ENCODE data around the gene KCNMB1.

The KCNMB1 gene, protein sequence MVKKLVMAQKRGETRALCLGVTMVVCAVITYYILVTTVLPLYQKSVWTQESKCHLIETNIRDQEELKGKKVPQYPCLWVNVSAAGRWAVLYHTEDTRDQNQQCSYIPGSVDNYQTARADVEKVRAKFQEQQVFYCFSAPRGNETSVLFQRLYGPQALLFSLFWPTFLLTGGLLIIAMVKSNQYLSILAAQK

DNA sequence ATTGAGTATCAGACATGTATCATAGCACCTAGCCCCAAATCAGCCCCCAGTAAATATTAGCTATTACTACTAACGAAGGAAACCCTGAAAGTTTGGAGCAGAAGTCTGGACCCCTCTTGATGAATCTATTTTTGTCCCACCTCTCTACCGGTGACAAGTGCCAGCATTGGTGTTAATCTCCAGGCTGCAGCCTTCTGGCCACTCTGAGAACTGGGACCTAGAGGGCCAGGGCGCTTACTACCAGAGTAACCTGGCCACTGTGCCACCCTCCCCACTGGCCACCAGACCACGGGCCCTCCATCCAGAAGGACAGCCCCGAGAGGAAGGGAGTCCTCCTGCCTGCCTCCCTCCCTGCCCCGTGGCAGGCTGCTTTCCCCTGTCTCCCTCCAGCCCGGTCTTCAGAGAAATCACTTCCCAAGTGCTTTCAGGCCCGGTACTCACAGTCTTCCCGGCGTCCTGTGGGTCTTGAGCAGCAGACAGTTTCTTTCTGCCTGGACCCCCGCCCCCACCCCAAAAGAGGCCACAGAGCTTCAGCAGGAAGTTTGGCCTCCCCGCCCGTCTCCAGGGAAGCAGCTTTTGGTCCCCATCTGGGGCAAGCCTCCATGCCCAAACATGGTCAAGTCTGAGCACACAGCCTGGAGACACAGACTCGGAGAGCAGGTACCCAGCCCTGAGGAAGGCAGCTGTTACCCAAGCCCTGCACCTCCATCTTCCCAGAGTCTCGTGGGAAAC is at the start of gene KCNMB1:
Gene KCNMB1, minus strand, starts transcription at position 550 of the 732 bp plus-strand sequence. CDS start 3,920 bp downstream, outside the sequence.
- no peak for DNase-seq

DNA sequence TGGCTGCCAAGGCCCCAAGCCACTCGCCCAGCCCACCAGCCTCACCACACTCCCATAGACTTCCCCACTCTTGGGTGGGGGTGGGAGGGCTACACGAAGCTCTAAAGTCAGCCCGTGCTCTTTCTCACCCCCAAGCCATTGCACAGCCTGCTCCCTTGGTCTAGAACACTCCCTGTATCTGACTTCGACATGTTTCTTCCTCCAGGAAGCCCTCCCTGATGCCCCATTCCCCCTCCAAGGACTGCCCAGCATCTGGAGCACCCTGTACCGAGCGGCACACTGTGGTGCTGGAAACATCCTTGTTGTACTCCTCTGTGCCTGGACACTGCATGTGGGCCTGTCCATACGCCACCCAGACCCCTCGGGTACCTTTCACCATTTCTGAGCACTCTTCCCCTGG is 49.4 kb upstream of the KCNMB1 start:
- no peak for DNase-seq

DNA sequence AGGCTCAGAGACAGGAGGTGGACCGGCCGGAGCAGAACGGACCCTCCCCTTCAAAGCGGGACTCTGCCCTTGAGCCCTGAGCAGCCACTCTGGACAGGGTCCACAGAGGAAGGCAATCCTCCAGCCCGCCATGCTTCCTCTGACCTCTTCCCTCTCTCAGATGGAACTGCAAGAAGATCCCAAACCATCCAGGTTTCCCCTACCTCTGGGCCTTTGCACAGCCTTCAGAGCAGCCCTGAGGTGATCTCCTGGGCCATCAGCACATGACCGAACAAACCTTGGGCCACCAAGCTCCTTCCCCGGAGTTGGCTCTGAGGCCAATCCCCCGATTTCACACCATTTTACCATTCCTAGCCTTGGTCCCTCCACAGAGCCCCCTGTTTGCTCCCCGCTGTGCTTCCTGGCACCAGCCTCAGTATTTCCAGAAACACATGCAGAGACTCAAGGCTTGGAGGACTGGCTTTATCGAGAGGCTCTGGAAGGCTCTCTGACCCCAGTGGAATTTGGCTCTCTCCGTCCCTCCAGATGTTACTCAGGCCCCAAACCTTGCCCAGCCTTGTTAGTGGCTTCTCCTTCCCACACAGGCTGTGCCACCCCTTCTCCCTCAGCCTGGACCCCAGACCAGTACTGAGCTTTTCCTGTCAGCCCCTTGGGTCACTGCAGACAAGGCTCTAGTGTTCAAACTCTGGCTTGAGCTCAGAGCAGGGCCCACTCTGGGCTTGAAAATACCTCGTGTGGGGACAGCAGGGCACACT is 48.6 kb upstream of the KCNMB1 start:
- no peak for DNase-seq

DNA sequence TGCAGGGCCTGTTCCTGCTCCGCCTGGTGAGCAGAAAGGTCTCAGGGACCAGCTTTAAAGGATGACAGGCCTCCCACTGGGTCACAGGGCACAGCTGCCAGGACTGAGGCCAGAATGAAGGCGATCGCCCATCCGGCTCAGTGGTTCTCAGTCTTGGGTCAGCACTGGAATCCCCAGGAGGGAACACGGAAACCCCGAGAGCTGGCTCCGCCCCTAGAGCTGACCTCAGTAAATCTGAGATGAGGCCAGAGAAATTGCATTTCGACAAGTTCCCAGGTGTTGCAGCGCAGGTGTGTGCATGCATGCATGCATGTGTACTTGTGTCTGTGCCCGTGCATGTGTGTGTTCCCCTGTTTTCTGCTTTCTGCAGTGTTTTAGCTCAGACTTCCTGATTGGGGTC is 47.2 kb upstream of the KCNMB1 start:
- no peak for DNase-seq

DNA sequence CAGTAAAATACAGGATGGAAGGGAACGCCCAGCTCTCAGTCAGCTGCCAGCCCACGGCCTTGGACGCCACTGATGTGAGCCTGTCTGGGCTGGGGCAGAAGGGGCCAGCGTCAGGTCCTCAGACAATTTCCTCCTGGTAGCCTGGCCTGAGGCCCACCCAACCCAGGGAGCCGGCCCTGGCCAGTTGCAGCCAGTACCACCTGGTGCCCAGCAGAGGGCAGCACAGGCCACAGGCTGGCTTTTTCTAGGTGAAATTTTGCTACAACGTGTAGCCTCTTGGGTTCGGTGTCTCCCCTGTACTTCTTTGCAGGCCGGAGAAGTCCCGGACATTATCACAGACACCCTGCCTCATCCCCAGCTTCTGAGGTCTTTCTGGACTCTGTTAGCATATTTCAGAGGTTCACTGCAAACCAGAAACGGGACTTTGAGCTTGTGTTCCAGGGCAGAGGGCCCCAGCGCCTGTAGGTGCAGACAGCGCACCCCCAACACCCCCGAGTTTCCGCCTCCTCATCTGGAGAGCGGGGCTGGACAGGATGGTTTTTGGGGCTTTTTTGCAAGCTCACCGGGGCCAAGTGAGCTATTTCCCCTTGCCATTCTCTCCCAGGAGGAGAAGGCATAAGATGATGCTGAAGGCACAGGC is 45.9 kb upstream of the KCNMB1 start:
- DNase-seq, result no peak

DNA sequence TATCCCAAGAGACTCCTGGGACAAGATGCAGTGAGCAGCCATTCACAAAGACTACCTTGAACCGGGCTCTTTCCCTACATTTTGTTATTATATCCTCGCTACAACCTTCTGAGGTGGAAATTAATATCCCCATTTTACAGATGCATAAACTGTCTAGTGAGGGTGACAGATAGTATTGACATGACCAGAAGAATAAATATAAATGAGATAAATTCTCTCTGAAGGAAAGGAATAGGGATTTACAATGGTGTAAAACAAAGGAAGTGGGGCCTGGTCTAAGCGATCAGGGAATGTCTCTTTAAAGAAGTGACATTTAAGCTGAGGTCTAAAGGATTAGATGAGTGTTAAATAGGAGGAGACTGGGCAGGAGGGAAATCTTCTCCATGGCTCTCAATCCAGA is 43.5 kb upstream of the KCNMB1 start:
- DNase-seq, result no peak

DNA sequence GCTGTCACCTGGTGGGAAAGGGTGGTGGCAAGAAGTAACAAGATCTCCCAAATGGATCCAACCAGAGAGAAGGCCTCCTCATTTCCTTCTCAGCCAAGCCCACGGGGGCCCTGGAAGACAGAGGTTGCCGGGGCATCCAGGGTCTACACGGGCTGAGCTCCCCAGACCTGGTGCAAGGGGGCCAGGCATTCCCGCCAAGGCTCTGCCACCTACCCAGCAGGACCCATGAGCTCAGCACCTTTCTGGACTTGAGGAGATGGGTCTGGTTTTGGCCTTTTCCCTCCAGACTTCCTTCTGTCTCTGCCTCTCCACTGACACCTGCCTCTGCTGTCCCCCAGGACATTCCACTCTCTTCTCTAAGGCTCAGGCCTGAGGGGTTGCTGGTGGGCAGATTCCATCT is 42.4 kb upstream of the KCNMB1 start:
- no peak for DNase-seq

DNA sequence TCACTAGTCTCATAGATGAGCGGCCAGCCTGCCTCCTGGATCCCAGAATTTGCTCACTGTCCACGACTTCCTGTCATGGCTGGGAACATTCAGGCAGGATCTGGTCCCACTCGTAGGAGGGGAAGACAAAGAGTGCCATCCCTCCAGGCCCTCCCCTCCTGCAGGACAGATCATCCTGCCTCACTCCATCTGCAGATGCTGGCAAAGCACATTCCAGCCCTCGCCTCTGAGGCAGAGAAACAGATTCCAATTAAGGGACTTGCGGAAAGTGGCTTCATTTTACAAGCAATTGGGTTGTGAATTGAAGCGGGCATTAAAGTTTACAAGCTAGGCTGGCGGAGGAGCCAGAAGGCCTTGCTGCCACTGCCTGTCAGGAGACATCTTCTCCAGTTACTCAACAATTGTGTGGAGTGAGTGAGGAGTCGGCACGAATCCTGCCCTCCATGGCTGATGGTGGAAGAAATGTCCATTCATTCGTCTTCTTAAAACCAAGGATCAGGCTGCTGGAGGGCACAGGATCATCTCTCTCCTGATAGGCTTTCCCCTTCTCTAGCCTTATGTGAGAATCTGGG is 41.8 kb upstream of the KCNMB1 start:
- no peak for DNase-seq

DNA sequence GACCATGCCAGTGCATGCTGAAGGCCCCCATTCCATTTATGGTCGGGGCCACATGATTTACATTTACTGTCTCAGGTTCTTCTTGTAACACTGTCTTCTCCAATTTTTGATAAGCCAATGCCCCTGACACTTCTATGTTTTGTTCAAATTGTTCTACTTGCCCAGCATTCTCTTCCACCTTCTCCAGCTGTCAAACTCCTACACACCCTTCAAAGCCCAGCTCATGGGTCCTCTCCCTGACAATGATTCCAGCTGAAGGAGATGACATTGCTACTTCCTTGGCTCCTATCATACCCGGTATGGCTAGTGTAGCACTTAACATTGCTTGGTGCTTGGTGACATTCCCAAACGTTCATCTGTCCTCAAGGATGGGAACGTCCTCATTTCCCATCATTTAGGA is 41.1 kb upstream of the KCNMB1 start:
- no peak for DNase-seq

DNA sequence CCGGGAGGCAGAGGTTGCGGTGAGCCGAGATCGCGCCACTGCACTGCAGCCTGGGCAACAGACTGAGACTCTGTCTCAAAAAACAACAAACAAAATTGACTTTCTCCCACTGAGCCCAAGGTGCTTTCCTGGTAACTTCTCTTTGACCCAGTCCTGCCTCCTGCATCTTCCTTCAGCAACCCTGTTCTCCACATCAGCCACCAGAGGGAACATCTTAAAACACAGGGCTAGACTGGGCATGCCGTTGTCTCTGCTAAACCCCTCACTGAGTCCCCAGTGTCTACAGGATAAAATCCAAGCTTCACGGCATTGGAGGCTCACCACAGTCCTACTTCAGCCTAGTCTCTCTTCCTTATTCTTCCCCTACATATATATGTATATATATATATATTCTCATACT is 39.8 kb upstream of the KCNMB1 start:
- DNase-seq, result no peak

DNA sequence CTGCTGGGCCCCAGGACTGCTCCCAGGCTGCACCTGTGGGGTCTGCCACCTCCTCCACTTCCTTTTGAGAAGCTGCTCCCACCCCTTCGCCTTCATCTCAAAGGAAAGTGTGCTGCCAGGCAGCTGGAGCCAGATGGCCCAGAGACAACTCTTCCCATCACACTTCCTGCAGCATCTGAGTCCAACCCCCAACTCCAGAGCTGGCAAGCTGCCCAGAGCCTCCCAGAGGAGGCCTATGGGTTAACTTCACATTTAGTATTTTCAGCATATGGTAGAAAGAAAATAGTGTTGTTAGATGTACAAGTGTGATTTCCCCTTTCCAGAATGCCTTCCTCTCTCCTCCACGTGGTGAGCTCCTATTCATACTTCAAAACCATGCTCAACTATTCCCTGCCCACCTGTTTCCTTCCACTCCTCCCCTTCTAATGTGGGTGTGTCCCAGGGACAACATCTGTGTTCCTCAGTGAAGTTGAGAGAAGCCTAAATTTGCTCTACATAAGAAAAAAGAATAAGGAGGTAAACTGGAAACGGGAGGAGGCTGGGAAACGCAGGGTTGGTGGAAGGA is 38.6 kb upstream of the KCNMB1 start:
- DNase-seq, result no peak

DNA sequence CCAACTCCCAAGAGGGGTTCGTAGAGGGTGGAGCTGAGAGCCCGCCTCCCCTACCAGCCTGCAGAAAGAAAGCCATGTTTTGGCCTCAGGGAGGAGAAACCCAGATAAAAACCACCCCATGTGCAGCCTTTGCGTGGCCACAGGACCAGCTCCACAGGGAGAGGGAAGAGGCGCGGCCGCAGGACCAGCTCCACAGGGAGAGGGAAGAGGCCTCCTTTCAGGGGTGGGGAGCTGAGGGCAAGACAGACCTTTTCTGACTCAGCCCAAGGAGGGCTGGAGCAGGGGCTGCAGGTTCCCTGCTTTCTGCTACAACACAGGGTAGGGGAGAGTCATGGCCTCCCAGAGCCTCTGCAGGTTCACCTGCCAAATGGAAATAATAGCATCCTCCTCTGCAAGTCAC is 37.6 kb upstream of the KCNMB1 start:
- no peak for DNase-seq

DNA sequence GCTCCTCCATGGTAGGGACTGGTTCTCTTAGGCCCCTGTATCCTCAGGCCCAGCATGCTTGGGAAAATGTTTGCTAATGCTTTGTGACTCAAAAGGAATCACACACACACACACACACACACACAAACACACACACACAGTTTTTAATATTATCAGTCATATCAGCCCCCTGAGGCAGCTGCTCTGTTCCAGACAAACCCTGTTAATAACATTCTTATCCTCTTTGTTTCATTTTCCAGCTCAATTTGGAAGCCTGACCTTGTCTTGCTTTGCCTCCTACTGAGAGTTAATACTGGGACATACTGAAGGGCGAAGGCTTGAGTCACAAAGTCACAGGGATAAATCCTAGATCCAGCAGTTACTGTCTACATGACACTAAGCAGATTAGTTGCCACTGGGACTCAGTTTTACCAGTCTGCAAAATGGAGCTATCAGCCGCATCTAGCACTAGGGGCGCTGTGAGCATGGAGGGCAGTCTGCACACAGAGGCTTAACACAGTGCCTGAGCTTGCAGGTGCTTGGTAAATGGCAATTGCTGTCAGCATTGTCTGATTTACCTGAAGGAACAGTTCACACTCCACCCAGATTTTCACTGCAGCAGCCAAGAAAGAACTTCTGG is 37.1 kb upstream of the KCNMB1 start:
- no peak for DNase-seq

DNA sequence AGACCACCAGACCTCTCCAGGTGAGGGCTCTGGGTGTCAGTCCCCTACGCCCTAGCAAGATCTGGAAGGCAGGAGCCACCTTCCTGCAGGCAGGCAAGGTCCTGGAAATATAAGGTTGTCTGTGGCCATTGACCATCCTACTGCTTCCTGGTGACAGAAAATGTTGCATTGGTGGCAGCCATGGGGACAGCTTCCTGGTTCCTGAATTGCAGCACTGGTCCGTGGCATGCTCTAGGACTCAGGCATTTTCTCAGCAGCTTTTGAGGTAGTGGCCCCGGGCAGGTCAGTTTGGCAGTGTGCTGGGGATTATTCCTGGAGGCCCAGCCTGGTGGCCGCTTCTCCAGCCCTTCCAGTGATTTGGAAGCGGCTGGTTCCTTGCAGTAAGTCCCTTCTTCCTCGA is 36.6 kb upstream of the KCNMB1 start:
- no peak for DNase-seq

DNA sequence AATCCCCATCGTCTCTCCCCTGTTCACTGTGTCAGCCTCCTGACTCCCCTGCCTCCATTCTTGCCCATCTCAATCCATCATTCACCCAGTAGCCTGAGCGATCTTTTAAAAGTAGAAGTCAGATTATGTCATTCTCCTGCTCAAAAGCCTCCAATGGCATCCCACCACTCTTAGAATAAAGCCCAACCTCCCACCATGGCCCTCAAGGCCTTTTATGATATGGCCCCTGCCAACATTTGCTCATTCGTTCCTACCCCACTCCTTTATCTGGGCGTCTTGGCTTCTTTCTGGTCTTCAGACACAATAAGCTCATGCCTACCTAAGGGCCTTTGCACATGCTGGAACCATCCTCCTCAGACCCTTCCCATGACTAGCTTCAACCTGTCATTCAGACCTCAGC is 35.5 kb upstream of the KCNMB1 start:
- no peak for DNase-seq

DNA sequence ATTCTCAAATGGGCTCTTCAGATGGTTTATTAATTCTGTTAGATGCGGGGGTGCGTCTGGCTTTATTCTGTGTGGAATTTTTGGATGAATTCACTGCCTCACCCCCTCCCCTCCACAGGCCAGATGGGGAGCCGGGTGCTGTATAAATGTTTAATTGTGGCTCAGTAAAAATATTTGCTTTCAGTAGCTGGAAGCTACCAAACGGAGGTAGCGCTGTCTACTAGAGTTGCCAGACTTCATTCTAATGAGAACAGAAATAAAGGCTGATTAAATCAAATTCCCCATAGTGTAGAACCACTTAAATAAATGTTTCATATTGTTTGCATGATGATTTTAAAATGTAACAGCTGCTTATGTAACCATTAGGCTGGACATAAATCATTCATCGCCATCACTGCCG is 34.5 kb upstream of the KCNMB1 start:
- no peak for DNase-seq

DNA sequence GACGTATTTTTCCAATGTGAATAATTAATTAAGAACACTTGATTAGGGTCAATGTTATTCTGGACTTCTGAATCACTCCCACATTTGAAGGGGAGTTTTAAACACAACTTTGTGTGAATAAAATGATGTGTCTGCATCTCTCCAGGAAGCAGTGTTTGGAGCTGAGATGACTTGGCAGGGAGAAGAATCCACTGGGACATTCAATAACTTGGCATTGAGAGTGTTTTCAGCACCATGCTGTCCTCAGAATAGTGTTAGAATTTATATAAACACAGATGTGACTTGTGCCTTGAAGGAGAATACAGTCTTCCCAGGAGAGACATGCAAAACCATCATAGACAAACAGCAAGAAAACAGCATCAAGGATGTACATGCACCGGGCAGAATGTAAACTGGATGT is 32.7 kb upstream of the KCNMB1 start:
- no peak for DNase-seq

DNA sequence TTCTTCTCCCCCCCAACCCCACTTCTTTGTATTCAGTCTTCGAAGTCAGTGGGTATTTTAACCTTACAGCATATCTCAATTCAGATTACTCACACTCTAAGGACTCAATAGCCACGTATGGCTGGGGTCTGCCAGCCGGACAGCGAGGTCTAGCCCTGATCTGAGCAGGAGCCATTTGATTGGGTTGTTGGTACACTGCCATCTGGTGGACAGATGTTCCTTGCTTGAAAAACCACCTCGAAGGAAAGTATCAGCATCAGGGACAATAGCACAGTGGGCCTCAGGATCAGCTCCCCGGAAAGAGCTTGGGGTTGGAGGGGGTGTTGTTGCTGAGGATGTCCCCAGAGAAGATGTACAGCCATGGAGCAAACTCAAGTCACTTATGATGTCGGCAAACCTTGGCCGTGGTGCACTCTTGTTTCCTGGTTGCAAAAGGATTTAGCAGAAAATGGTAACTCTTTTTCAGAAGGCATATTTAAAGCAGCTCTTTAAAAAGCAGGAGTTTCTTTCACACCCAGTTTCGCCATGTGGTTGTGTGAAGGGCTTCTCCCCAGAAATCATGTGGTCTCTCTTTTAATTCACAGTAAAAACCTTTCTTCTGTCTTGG is 31.7 kb upstream of the KCNMB1 start:
- peak; percentile 12 for DNase-seq

DNA sequence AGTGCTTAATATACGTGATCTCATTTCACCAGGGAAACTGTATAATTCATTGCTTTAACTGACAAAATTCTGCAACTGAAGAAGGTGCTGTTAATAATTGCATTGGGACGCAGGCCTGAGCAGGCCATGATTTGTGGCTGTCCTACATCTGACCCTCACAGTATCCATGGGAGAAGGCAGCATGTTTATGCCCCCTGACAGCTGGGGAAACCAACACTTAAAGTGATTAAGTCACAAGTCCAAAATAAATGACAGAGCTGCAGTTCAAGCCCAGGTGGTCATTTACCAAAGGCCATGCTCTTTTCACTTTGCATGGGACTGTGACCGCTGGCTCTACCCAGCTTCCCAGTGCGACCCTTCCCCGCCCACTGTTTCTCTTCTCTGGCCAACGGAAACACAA is 30.5 kb upstream of the KCNMB1 start:
- DNase-seq, result no peak

DNA sequence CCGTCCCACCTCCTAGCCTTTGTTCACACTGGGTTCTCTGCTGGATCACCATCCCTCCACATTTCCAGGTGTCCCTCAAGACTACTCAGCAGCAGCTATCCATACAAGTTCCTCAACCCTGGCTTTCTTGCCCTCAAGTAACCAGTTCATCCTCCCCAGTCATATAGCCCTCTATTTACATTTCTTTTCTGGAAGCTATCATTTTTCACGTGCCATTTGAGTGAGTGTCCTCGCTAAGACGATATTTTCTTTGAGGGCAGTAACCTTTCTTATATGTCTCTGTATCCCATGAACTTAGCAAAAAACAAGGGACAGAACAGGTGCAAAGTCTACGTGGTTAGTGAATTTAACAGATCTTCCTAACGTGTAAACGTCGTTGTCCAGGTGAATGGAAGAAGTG is 29.6 kb upstream of the KCNMB1 start:
- no peak for DNase-seq

DNA sequence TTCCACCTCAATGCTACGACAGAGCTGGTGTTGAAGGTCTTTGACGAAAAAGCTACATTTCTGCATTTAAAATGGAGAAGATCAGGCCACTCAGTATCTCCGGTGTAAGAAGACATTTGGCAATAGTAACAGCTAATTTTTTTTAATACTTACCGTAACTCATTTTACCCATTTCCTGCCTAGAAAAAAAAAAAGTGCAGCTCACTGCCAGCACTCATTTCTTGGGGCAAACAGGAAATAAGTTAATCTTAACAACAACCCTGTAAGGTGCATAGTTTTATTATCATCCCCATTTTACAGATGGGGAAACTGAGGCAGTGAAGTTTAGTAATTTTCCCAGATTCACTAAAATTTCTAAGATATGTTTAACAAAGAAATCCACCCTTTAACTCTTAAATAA is 27.4 kb upstream of the KCNMB1 start:
- no peak for DNase-seq

DNA sequence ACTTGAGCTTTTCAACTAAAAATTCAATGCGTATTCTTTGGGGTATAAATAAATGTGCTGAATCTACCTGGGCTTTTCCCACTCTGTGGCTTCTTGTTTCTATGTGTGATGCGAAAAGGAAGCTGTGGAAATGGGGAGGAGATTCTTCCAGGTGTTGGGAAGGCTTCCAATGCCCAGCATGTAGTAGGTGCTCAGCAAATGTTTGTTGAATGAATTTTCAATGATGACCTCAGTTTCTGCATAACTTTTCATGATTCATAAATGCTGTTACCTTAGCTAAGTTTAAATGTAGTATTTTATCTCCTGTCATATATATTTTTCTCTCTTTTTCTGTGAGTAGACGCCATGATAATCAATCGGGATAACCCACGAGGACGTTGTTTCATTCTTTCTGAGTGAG is 25.6 kb upstream of the KCNMB1 start:
- DNase-seq, result no peak

Measured in GF-D8 (cell line).